Fibroblast of villous mesenchyme (primary cell): ENCODE measurements around the gene RAPGEF5. TPM values are rescaled to one million over a fixed set of nuclear protein-coding genes. Genes with fewer than 3 reads are reported as not detected.

Experiments
- DNase-seq: peaks from one replicate; pipeline ENCODE4 v3.0.0-alpha.2; 2010; ENCODE audit warnings: low read depth
- H3K4me3 ChIP-seq: 2 replicates; pipeline ENCODE4 v1.5.1; 2011; ENCODE audit warnings: low read depth, mild to moderate bottlenecking, low read length
- total RNA-seq: library from RNA; depleted of rRNA; stranded (reverse); fragments of >200 nt; gene quantifications from 2 replicates; pipeline ENCODE4 v1.2.3, GENCODE V29; 2012
- TF ChIP-seq, protein P1 (sequence below): IDR thresholded peaks from 2 replicates; pipeline ENCODE4 v1.5.1; 2012; ENCODE audit warnings: low read depth, mild to moderate bottlenecking, low read length; ENCODE audit not compliant: insufficient read depth

The RAPGEF5 gene
- total RNA-seq, 1 donor = 0.86 TPM

DNA sequence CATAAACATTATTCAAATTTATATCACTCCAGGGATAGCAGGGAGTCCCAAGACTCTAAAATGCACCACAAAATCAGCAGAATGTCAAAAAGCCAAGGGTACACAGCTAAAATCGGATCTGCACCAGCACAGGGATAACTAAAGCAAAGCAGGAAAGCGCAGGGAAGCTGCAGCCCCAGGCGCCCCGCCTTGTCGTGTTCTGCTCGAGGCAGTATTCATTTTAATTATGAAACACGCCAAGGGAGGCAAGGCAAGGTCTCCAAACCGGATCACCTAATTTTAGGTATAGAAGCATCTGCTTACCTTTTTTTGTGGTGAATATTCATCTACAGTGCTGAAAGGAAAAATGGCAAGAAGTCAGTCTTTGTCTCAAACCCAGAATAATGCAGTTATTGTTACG, 199.4 kb downstream of the RAPGEF5 start:
- DNase-seq = no peak
- no peak overlapping the region for H3K4me3 ChIP-seq
- TF ChIP-seq, protein P1, sequence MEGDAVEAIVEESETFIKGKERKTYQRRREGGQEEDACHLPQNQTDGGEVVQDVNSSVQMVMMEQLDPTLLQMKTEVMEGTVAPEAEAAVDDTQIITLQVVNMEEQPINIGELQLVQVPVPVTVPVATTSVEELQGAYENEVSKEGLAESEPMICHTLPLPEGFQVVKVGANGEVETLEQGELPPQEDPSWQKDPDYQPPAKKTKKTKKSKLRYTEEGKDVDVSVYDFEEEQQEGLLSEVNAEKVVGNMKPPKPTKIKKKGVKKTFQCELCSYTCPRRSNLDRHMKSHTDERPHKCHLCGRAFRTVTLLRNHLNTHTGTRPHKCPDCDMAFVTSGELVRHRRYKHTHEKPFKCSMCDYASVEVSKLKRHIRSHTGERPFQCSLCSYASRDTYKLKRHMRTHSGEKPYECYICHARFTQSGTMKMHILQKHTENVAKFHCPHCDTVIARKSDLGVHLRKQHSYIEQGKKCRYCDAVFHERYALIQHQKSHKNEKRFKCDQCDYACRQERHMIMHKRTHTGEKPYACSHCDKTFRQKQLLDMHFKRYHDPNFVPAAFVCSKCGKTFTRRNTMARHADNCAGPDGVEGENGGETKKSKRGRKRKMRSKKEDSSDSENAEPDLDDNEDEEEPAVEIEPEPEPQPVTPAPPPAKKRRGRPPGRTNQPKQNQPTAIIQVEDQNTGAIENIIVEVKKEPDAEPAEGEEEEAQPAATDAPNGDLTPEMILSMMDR = no peak

DNA sequence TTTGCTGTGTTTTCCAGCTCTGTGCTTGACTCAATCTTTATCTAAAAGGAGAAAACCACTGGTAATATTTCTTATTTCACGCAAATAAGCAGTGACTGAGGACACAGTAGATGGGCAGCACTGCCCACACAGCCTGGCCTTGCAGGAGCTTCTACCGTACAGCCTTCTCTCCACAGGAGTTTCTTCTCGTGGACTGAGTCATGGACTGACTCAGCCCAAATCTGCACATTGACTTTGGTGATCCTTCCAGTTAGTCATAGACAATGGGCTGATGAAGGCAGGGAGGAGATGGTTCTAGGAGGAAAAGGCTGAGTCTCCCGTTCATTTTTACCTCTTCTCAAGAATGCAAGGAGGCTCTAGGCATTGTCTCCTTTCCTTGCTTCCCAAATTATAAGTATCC, 200.7 kb downstream of the RAPGEF5 start:
- TF ChIP-seq, protein P1 = no peak
- DNase-seq = no peak

DNA sequence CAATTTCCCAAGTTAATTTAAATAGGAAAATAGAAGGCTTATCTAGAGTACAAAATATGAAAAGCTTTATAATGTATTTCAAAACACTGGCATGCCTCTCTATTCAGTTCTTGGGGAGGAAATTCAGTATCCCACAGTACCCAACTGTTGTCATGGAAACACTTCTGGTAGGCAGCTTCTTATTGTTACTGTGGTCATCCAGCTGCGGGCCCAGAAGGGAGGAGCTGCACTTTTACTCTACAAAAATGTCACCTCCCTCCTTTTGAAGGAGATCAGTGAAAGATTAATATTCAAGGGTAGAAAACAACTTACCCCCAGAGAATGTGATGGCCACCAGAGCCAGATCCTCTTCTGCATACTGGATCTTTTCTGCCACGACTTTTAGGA, 202.8 kb downstream of the RAPGEF5 start:
- DNase-seq = no peak
- H3K4me3 ChIP-seq = no peak overlapping the region
- TF ChIP-seq, protein P1 = no peak

More for the DNA sequence above, 200.7 kb downstream of the RAPGEF5 start:
- H3K4me3 ChIP-seq = no peak overlapping the region

DNA sequence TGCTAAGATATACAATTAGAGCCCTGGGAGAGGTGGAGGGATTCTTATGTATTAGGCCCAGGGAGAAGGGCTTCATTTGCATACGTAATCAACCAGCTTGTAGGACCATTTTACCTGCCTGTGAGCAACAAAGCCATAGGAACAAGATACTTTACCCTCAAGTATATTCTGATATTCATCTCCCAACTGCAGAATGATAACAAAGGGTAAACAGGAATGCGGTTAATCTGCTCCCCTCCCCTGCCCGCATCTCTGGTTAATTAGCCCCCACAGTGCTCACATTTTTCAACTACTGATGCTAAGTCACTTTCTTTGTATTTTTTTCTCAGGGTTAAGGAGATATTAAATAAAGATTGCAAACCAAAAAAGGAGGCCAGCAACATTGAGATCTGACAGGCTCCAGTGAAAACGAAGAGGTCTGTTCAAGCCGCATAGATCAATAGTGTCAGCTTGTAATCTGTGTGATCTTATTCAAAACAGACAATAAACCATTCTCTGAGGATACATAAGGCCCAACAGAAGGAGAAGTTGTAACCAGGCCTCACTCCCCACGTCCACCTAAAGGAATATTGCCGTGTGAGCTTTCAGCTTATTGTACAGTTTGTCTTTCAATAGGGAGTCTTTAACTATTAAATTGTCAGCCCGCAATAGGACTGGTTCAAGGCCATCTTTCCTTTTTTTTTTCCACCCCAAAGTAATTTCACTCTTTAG, 203.4 kb downstream of the RAPGEF5 start:
- TF ChIP-seq, protein P1 = no peak
- DNase-seq = no peak
- no peak overlapping the region for H3K4me3 ChIP-seq

DNA sequence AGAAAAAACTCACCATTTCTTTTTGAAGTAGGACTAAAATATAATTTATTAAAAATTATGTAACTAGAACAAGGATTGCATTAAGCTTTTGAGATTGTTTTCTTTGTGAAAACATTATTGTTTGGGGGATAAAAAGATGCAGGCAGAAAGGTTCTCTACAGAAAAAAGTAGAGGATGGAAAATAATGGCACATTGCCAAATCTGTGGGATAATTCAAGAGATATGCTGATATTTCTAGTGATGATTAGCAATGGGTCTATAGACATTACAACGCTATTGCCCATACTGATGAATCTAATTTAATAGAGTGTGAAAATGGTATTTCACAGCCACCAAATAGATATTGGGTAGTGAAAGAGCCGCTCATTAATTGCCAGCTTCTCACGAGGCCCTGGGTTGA, 204.3 kb downstream of the RAPGEF5 start:
- no peak overlapping the region for H3K4me3 ChIP-seq
- no peak for DNase-seq
- TF ChIP-seq, protein P1 = no peak

DNA sequence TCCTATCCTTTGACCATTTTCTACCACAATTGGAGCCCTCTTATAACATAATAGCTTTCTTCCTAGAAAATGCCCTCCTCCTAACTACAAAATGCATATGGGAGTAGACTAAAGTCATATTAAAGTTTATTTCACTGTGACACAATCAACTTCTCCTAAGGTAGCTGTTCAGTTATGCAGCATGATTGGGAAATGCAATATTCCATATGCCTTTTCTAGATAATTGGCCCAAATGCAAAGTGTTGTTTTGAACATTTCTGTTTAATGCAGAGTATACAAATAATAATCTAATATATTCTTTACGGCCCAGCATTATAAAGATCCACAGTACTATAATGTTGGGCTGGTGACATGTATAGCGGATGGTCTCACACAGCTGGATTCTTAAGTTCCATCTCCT, 205.1 kb downstream of the RAPGEF5 start:
- TF ChIP-seq, protein P1 = no peak
- H3K4me3 ChIP-seq = no peak overlapping the region
- no peak for DNase-seq

DNA sequence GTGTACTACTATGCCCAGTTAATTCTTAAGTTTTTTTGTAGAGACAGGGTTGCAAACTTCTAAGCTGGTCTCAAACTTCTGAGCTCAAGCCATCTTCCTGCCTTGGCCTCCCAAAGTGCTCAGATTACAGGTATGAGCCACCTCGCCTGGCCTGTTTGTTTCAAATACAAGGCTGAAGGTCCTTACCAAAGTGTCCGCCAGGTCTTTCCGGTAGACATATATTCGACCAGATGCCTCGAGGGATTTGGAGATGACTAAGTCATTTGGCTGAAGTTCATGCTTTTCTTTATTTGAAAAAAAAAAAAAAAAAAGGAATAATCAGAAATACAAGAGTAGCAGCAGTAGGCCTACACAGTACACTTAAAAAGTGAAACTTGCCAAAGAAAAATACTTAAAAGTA, 206.7 kb downstream of the RAPGEF5 start:
- H3K4me3 ChIP-seq = no peak overlapping the region
- TF ChIP-seq, protein P1 = no peak
- no peak for DNase-seq
